Measurements from ENCODE around the gene FHL3.
"Not testable (repeated sequence)": the region's sequence is repeated elsewhere in the genome, so short reads cannot be mapped to it uniquely, and the experiment has no call there.

FHL3 gene

DNA sequence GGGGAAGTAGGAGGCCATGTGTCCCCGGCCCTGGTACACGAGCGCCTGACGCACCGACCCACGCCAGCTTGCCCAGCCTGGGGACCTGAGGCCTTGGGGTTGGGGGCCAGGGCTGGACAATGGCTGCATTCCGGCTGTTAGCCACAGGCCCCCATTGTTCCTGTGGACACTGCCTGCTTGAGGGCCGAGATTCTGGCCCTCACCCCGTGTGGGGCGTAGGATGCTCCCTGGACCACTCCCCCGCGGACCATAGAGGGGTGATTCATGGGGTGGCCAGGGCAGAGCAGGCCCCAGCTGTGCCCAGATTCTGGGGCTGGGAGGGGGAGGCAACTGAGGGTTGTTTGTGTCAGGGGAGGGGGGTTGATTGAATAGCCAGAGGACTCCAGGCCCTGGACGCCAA is 29.6 kb upstream of the FHL3 start:
- no peak for DNase-seq

DNA sequence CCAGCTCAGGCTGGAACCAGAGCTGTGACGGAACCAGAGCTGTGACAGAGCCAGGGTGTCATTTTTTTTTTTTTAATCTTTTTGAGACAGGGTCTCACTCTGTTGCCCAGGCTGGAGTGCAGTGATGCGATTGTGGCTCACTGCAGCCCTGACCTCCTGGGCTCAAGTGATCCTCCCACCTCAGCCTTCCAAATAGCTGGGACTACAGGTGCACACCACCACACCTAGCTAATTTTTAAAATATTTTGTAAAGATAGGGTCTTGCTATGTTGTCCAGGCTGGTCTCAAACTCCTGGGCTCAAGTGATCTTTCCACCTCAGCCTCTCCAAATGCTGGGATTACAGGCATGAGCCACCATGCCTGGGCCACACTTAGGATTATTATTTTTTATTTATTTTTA is 27.7 kb upstream of the FHL3 start:
- DNase-seq: not testable (repeated sequence)

DNA sequence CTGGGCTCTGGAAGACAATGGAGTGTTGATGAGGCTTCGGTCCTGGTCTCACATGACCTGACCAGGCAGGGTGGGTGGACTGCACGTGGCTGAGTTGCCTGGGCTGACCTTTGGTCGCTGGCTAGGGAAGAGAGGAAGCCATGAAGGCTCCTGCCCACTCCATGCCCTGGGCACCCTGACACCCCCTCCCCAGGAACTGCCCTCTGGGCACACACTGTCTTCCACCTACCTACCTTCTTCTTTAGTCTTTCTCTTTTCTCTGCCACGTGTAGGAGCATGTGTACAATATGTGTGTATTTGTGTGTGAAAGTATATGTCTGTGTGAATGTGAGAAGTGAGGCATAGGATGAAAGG is 26.2 kb upstream of the FHL3 start:
- DNase-seq: no peak

DNA sequence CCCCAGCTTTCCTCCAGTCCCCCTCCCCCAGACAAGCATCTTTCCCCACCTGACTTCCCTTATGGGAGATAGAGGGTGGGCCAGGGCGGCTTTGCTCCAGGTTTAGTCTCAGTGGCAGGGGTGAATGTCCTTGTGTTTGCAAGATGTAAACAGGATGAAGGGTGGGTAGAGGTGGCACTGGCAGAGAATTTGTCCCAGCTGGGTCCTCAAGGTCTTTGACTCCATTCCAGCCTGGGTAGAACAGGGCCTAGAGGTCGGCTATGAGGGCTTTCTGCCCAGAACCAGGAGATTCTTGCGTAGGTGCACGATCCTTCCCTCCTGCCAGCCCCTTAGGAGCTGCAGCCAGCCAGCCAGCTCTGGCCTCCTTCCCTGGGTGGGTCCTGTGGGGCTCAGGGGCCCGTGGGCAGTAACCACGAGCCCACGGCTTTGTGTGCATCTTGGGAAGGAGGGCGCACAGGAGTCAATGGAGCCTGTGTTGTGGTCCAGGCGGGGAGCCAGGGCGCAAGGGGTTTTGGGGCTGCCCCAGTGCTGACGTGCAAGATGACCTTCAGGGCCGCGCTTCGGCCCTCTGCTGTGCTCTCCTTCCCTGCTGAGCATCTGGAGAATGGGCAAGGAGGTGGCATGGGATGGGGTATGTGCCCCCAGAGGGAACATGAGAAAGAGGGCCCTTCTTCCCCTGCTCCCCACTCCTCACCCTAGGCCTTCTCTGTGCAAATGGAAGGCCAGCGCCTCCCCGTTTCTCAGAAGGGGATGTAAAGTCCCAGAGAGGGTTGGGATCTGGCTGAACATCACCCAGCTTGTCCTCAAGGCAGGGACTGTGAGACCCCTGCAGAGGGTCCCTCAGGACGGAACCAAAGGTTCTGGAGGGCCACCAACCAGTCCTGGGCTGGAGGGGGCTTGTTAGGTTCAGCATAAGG is 25.5 kb upstream of the FHL3 start:
- no peak for DNase-seq

DNA sequence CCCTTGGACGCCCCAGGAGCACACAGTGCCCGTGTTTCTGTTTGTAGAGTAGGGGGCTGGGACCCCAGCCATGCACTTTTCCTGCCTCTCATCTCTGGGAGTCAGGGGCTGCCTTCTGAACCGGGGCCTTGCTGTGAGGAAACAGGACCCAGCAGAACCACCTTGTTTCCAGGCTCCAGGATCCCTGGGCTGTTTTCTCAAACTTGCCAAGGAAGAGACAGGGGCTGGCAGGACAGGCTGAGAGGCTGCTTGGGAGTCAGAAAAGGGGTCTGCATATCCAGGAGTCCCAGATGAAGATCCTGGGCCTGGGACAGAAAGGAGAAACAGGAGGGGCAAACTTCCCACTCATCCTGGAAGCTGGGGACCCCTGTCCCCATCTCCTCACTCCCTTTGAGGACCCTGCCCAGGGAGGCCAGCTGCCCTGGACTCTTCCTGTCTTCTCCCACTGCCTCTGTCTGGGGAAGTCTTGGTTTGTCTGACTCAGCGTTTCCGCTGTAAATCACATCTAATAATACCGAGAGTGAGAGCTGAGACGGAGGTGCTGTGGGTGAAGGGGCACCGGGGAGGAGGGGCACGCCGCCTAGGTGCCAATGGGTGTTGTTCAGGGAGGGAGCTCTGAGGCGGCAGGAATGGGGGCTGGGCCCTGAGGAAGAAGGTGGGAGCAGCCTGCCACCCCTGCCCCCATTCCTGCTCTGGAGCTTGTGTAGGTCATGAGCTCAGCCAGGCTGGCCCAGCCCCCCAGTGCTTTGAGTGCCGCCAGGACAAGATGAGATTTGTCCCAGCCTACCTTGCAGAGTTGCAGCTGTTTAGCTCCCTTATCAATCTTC is 24.6 kb upstream of the FHL3 start:
- no peak for DNase-seq

DNA sequence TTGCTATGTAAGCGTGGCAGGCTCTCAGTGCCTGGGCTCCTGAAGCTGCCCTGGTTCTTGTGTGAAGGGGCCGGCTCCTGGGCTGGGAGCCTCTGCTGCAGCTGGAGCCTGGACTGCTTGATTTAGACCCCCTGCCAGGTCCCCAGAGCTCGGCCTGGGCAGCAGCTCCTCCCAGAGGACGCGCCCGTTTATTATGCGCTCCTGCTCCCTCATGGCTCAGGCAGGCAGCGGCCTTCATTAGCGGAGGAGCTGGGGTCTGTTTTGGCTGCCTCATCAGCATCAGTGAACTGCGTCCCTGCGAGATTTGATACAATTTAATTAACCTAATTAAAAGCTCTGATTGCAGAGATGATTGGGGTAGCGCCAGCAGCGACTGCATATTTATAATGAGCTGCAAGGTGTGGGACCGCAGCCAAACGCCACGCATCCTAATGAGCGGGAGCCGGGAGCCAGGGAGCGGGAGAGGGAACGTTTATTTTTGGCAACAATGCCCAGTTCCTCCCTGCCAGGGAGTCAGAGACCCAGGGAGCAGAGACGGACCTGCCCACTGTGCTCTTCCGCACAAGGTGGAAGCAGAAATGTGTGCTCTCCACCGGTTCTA is 23.9 kb upstream of the FHL3 start:
- no peak for DNase-seq

DNA sequence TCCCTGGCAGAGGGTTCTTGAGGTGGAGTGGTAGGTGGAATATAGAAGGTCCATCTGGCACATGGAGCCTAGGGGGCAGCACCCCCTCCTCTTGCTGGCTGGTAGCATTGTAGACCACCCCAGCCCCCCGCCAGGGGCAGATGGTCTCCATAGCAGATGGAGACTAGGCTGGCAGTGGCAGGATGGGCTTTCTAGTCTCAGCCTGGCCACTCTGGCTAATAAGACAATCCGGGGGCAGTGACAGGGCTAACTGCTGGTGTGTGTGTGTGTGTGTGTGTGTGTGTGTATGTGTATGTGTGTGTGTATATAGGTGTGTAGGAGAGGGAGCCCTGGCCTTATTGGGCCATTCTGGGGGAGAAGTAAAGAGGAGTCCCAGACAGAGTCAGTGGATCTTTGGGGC is 23.4 kb upstream of the FHL3 start:
- no peak for DNase-seq

DNA sequence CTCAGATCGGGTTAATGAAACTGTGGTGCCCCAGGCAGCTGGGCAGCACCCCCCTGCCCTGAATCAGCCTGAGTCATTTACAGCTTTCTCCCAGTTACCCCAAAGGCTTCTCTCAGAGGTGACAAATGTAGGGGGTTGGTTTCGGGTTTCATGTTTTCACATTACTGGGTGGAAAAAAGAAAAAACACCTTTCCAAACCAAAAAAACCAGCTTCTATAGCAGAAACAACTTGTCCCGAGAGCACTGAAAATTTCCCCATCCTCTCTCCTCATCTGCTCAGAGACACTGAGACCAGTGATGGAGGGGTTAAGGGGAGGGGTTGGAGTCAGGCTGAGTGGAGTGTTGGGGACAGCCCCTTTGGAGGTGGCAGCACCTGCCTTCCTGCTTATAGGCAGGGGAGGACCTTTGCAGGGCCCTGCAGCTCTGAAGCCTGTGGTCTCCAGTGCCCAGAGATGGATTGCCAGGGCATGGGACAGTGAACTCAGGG is 22.8 kb upstream of the FHL3 start:
- DNase-seq: no peak

DNA sequence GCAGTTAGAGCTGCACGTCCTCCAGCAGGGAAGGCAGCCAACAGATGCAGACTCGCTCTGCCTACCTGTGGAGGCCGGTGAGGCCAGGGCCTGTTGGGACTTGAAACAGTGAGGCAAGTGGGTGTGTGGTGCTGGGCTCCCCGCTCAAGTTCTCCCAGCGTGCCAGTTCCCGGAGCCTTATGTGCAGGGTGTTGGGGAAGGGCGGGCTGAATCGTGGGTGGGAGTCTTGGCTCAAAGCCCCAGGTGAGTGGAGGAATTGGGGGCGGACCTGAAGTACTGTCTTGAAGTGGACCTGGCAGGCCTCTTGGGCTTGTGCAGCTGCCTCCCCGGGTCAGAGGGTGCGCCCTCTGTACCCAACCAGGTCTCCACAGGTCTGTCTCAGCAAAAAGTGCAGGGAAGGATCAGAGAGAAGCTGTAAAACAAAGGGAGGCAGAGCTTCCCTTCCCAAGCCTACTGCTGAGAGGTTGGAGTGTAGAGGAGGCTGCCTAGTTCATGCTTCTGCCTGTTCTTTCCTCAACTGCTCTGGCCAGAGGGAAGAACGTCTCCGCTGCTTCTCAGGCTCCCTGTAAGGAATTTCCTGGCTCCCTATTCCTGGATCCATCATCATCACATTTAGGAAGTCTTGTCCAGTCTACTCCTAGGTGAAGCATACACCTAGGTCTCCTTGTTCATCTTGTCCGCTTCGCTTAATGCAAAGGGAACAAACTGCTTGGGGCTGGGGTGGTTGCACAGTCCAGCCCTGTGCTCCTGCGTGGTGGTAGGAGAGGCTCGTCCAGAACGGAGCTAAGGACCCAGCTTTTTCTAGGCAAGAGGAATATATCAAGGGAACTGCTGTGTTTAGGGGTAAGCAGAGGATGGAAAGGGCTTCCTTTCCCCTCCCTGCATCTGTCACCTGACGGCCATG is 22.1 kb upstream of the FHL3 start:
- DNase-seq: no peak

DNA sequence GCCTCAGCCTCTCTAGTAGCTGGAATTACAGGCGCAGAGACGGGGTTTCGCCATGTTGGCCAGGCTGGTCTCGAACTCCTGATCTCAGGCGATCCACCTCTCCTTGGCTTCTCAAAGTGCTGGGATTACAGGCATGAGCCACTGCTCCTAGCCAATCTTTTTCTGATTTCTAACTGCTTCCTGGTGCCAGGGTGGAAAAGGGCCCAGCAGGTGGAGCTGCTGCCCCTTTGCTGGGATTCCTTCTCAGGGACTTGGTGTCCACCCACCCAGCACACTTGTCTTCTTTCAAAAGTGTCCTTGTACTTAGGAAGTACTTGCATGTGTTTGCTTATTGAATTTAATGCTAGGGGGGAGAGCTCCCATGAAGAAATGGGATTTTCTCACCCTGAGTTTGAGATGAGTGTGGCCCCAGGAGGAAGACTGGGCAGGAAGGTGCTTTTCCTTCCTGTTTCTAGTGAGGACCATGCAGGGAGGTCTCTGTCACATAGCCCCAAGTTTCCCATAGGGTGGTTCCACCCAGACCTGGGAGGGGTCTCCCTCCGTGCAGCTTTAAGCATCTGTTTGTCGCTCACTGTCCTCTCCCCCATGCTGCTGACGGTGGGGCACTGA is 21.4 kb upstream of the FHL3 start:
- no peak for DNase-seq

DNA sequence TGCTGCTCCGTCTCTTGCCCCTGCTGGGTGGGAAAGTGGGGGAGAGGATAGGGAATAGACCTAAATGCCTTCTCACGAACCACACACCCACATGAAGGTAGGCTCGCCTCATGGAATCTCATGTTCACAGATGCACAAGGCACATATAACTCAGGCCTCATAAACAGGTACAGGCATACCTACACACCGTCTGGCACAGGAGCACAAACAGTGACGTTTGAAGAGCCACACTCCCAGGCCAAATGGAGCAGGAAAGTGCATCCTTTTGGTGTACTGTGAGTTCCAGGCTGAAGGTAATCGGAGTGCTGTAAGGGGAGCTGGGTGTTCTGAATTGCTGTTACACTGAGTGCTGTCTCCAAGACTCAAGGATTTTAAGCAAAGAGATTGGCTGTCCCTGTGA is 20.4 kb upstream of the FHL3 start:
- DNase-seq: no peak

DNA sequence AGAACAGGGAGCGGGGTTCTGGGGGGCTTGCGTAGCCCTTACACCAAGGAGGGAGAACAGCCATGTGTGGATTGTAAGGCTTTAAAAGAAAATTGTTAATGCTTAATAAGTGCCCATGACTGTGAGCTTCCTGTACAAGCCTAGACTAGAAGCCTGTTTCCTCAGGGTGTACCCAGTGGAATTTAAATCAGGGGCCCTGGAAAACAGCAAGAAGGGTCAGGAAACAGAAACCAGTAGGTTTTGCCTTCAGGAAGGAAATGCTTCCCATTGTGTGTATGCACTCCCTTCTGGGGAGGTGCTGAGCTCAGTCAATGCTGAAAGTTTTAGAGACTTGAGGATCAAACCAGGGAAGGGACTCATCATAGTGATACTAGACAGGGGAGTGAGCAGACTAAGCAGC is 19.9 kb upstream of the FHL3 start:
- no peak for DNase-seq

DNA sequence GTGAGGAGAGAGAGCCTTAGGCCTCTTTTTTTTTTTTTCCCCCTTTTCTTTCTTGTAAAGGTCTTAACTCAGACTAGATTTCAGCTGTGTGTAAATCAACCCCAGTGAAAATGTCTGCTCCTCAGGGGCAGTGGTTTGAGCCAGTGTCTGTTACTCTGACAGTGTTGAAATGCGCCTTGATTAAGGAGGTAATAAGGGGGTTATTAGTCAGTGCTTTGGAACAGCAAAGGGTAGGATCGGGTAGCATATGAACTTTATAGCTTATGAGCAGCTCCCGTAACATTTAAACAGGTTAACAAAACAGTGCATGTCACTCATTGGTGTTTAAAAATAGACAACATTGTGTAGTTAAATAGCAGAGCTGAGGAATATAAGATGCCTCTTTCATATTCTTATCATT is 17.5 kb upstream of the FHL3 start:
- DNase-seq: no peak

DNA sequence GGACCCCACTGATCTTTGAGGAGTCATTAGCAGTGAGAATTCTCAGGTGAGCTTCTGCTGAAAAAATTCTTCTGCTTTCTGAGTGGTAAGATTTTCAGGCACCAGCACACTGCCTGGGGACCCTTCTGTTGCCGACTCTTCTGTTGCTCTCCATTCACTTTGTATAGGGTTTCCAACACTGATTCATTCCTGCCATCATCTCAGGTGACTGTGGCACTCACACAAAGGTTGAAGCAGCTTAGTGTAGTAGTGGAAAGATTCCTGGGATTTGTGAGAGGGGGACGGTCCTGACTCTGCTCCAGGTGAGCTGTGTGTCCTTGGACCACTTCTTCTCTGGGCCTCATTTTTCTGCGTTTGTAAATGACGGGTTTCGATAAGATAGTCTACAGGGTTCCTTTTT is 16.7 kb upstream of the FHL3 start:
- no peak for DNase-seq

DNA sequence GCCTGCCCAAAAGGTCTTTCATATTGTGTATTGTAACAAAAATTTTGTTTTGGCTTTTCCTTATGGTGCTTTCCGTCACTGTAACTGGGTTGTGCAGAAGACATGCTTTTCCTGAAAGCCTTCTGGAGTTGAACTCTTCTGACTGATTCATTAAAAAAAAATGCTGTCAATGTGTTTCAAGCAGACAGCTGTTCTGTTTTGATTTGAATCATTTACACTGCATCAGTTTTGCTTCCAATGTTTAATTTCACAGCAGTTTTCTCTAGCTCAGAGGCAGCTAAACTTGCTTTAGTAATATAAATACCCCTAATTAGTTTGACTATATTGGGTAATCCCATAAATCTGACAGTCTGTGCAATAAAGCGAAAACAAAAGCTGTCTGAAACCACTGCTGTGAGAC is 15.1 kb upstream of the FHL3 start:
- DNase-seq: no peak

DNA sequence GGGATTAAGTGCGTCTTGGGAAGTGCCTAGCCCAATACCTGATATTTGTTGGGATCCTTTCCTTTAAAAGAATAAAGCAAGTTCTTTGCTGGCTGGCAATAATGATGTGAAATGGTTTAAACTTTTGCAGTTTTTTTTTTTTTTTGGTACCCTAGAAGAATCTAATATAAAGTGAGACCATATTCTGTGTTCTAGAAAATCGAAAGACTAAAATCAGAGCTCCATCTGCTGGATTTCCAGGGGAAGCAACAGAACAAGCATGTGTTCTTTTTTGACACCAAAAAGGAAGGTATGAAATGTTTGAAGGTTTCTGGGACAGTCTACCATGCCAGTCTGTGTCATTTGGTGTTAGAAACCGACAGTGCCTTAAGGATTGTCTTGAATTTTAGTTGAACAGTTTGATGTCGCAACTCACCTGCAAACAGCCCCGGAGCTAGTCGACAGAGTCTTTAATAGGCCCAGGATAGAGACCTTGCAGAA is 13.6 kb upstream of the FHL3 start:
- no peak for DNase-seq

DNA sequence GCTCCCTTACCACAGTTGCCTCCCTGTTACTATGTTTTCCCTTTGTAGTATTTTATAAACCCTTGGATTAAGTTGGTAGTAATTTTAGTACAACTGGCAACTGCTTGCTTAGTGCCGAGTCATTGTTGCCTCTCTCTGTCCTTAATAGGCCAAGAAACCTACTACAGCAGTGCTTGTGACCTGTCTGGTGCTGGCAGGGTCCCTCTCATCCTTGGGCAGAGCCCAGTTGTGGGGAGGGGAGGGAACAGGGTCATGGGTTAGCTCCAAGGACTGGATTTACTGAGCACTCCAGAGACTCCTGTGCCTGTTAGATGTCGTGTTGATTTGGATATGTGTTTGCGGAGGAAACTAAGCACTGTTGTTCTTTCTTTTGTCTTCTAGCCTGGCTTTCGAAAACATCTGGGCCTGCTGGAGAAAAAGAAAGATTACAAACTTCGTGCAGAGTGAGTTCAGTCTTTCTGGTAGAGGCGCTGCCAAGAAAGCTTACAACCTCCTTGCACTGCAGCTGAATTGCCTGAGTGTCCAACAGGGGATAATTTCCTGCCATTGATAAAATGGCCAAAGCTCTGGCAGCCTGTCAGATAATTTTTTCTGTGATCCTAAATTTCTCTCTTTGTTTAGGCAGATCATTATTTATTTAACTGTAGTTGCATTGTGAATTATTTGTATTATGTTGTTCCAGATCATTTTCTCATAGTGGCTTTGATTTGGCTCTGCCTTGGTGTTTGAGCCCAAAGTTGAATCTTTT is 10.8 kb upstream of the FHL3 start:
- no peak for DNase-seq

DNA sequence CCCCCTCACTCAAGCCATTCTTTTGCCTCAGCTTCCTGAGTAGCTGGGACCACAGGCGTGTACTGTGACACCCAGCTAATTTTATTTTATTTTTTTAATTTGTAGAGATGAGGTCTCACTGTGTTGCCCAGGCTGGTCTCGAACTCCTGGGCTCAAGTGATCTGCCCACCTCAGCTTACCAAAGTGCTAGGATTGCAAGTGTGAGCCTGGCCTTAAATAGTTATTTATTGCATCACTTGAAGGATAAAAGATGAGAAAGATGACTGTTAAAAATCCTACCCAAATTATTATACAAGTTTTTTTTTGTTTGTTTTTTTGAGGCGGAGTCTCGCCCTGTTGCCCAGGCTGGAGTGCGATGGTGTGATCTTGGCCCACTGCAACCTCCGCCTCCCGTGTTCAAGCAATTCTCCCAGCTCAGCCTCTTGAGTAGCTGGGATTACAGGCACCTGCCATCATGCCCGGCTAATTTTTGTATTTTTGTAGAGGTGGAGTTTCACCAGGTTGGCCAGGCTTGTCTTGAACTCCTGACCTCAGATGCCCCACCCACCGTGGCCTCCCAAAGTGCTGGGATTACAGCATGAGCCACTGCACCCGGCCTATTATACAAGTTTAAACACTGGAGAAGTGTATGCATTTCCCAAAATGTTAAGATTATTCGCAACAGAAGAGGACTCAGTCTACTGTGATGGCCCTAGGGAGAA is 9.6 kb upstream of the FHL3 start:
- no peak for DNase-seq

DNA sequence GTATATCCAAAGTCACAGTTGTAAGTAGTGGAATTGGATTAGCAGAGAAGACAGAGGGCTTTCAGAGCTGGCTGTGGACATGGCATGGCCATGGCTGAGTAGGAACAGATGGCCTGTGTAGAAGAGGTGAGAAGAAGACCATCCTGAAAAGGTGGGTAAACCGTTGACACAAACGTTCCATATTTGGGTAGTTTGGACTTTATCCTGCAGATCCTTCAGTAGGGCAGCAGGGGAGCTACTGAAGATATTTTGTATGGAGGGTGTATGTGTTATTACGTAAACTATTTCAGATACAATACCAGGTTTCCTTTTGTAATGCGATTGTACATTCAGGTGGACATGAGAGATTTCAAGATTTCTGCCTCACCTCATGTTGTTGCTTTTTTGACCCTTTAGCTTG is 8.9 kb upstream of the FHL3 start:
- no peak for DNase-seq

DNA sequence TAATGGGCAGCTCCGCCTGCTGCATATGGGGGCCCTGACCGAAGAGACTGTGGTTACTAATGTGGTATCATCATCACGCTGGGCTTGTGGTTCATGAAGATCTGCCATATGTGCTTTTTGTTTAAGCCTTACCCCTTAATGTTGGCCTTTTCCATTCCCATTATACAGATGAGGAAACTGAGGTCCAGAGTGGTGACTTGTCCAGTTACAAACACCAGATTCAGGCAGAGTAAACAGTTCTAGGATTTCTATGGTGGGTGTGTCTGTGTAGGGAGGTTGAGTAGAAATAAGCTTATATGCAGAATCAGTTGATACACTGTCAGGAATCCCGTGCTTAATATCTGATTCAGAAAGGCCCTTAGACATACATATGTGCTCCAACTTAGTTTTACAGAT is 7.9 kb upstream of the FHL3 start:
- DNase-seq: no peak
